ENCODE results near the gene RPS10.

DNA sequence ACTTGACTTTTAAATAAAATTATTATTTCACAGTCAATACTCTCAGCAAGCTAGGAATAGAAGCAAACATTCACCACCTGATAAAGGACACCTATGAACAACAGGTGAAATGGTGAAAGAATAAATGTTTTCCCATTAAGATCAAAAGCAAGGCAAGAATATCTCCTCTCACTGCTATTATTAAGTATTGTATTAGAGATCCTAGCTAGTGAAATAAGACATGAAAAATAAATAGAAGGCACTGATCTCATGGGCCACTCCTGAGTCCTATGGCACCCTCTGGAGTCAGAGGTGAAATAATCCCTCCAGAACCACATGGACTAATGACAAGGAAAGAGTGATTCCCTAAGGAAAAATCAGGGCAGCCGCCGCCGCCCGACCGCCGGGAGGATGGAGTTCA is 29.4 kb downstream of the RPS10 start:
- TF ChIP-seq, protein P1, sequence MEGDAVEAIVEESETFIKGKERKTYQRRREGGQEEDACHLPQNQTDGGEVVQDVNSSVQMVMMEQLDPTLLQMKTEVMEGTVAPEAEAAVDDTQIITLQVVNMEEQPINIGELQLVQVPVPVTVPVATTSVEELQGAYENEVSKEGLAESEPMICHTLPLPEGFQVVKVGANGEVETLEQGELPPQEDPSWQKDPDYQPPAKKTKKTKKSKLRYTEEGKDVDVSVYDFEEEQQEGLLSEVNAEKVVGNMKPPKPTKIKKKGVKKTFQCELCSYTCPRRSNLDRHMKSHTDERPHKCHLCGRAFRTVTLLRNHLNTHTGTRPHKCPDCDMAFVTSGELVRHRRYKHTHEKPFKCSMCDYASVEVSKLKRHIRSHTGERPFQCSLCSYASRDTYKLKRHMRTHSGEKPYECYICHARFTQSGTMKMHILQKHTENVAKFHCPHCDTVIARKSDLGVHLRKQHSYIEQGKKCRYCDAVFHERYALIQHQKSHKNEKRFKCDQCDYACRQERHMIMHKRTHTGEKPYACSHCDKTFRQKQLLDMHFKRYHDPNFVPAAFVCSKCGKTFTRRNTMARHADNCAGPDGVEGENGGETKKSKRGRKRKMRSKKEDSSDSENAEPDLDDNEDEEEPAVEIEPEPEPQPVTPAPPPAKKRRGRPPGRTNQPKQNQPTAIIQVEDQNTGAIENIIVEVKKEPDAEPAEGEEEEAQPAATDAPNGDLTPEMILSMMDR (IDR thresholded peaks at IDR 0.05; ENCODE audit: poor library complexity, severe bottlenecking) = no peak
- TF ChIP-seq RAD21 (conservative IDR thresholded peaks at IDR 0.05) (no peak), POLR2AphosphoS5 (IDR thresholded peaks at IDR 0.05) (no peak), EZH2 (IDR thresholded peaks at IDR 0.05; ENCODE audit: borderline replicate concordance, insufficient read depth, low read length, poor library complexity, severe bottlenecking) (no peak), EP300 (conservative IDR thresholded peaks at IDR 0.05; ENCODE audit: poor library complexity, severe bottlenecking) (no peak)

Data from neural cell (in vitro differentiated cells).